ENCODE data around the gene TMEM63C.

- TF ChIP-seq CTCF (IDR thresholded peaks at IDR 0.05; ENCODE audit: low read length): no peak
- TF ChIP-seq EZH2phosphoT487 (IDR thresholded peaks at IDR 0.05; ENCODE audit: low read length): no peak
Observed at GRCh38 chr14:77203611-77204458, 22.2 kb downstream of the TMEM63C start.

Data from MM.1S (cell line).